ENCODE measurements around the gene NCOA7.
A peak's percentile ranks its signal among the peaks of the same experiment; 100 is the strongest.
"Not testable (repeated sequence)": the region's sequence is repeated elsewhere in the genome, so short reads cannot be mapped to it uniquely, and the experiment has no call there.

NCOA7 gene

DNA sequence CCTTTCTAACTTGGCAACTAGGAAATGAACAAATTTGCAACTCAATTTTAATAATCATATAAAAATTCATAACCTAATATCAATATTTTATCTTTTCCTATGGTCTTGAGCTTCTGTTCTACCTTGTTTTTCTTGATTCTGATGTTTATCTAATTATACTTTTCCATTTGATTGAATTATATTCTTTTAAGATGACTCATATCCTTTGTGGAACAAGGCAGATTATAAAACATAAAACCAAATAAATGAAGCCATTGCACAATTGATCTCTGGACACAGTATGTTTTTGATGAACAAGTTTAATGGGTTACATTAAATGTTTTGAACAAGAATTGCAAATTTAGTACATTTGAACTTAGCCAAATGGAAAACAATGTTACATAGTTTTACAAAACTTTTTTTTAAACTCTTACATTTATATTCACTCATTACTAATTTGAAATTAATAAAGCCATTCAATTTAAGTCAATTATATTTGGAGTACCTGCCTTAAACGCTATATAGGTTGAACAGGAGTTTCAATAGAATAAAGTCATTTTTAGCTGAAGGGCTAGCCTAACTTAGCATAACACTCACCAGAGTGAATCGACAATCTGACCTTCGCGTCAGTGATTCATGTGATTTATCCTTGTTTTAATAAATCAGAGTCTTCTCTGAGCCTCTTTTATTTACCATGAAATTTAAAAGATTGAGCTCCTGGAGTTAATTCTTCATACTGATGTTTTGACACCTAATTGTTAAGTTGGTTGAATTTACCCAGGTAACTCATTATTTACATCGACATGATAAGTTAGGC lies 3.8 kb downstream of the NCOA7 start:
- peak overlapping the region; percentile 88 for H3K27ac Mint-ChIP-seq
- peak overlapping the region; percentile 54 for H3K4me3 Mint-ChIP-seq
- H3K27me3 Mint-ChIP-seq, result no peaks in the 10 kb centered on the region
- H3K36me3 Mint-ChIP-seq (ENCODE audit: low read depth), result peaks cover 39% of the 10 kb centered on the region
- no peaks in the 10 kb centered on the region for H3K9me3 Mint-ChIP-seq
- H3K4me1 Mint-ChIP-seq (ENCODE audit: low read depth), result peaks cover 76% of the 10 kb centered on the region

DNA sequence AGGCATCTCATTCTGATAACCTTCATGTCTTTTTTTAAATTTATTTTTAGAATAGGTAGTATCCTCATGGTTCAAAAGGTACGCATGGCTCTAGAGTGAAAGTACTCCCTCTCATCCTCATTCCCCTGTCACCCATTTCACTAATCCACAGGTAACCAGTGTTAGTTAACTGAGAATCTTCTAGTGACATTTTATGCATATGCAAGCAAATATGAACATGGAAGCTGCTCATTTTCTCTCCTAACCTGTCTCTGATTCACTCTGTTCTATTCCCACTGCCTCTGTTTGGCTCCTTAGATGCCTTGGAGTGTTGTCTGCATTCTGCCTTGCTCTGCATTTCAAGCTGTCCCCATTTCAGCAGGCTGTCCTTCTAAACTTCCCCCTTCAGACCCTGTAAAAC lies 4.5 kb downstream of the NCOA7 start:
- Mint-ChIP-seq H3K36me3 (ENCODE audit: low read depth) (peaks cover 39% of the 10 kb centered on the region), H3K4me1 (ENCODE audit: low read depth) (peaks cover 70% of the 10 kb centered on the region), H3K27ac (peak overlapping the region; percentile 21), H3K4me3 (no peak overlapping the region), H3K27me3 (no peaks in the 10 kb centered on the region), H3K9me3 (no peaks in the 10 kb centered on the region)

DNA sequence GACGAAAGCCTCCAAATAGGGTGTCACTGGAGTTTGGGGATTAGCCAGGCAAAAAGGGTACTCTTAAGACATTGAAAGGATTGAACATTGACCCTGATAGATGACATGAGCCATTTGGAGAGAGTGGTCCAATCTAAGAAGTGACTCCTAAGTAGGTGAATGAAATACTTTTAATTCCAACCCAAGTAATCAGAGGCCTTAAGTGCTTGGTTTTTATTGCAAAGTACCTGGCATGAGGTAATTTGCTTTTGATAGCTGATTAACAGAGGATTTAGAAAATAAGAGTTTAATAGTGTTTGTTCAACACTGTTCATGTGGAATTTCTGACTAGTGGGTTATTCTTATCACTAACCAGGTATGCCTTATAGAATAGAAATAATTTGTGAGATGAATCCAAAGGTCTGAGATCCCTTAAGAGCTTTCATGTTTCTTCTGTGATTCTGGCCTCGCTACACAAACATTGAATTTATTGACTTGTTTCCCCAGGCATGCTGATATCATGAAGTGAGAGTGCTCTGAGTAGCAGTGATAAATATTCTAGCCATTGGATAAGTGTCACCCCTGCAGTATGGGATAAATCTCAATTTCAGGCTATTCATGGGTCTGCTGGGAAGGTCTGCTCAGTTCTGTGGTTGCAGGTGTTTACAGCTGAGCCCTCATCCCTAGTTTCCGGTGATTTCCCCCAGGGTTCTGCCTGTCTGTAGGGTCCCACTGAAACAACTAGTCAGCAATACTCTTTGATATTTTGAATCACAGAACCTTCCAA lies 6.5 kb downstream of the NCOA7 start:
- no peaks in the 10 kb centered on the region for H3K9me3 Mint-ChIP-seq
- H3K4me1 Mint-ChIP-seq (ENCODE audit: low read depth), result peaks cover 64% of the 10 kb centered on the region
- H3K4me3 Mint-ChIP-seq, result no peak overlapping the region
- H3K27me3 Mint-ChIP-seq, result no peaks in the 10 kb centered on the region
- no peak overlapping the region for H3K27ac Mint-ChIP-seq
- peaks cover 49% of the 10 kb centered on the region for H3K36me3 Mint-ChIP-seq (ENCODE audit: low read depth)

DNA sequence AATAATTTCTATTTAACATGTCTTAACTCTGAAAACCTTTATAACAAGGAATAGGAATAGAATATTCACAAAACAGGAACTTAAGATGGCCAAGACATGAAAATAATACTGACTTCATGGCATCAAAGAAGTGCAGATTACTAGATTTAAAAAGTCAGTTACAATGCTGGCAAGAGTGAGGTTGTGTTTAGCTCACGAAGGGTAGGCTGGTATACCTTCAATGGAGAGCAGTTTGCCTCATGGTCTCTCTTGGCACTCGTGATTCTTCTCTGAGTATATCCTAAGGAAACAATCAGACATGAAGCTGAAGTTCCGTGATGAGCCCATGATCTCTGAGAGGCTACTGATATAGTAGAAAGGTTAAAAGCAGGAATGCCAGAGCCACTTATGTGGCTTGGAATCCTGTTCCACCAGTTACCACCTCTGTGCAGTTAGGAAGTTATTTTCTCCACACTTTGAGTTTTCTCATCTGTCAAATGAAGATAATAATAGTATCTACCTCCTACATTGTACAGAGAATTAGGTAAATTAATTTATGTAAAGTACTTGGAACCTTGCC lies 7.2 kb downstream of the NCOA7 start:
- peaks cover 64% of the 10 kb centered on the region for H3K4me1 Mint-ChIP-seq (ENCODE audit: low read depth)
- H3K9me3 Mint-ChIP-seq, result no peaks in the 10 kb centered on the region
- H3K27me3 Mint-ChIP-seq, result no peaks in the 10 kb centered on the region
- H3K27ac Mint-ChIP-seq, result no peak overlapping the region
- H3K36me3 Mint-ChIP-seq (ENCODE audit: low read depth), result peaks cover 46% of the 10 kb centered on the region
- no peak overlapping the region for H3K4me3 Mint-ChIP-seq

DNA sequence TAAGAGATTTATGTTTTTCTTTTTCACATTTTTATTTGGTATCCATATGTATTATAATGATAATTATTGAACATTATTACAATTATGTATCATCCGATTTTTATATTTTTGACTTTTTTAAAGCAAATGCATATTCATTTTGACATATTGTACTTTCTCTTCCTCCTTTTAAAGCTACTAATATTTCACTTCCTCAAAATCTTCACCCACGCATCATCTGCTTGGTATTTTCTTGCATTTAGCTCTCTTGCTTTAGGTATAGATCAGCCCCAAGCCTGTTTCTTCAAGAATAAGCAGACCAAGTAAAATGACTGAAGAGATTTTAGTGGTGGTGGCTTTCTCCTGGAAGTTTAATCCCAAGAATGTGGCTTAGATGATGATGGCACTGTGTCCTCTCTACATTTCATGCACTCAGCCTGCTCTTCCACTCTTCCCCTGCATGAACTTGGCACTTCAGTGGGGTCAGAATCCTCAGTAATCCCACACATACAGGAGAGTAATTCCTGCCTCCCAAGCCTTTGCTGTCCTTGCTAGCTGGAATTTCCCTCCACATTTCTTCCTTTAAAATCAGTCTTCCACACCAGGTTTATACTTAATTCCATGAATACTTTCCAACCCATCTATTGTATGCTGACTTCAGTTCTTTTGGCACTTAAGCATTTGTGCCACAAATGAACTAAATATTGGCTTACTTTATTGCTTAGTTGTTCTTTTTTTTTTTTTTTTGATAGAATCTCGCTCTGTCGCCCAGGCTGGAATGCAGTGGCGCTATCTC lies 8.2 kb downstream of the NCOA7 start:
- H3K9me3 Mint-ChIP-seq, result no peaks in the 10 kb centered on the region
- no peak overlapping the region for H3K4me3 Mint-ChIP-seq
- H3K4me1 Mint-ChIP-seq (ENCODE audit: low read depth), result peaks cover 64% of the 10 kb centered on the region
- no peaks in the 10 kb centered on the region for H3K27me3 Mint-ChIP-seq
- H3K27ac Mint-ChIP-seq, result no peak overlapping the region
- H3K36me3 Mint-ChIP-seq (ENCODE audit: low read depth), result peaks cover 51% of the 10 kb centered on the region

DNA sequence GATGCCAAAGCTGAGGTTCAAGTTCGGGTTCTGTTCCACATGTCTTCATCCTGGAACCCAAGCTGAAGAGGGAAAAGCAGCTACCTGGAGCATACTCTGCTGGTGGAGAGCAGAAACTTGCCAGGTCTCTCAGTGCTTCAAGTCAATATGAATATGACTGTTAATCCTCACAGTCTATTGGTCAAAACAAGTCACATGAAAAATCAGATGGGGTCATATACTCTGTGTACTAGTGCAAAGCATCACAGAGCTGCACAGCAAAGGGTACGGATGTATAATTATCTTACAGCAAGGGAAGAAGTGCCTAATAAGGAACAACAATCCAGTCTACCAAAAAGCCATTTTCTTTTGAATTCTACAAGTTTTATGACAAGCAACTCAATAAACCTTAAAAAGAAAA lies 11.6 kb downstream of the NCOA7 start:
- Mint-ChIP-seq H3K4me3 (no peak overlapping the region), H3K27ac (no peak overlapping the region), H3K27me3 (no peaks in the 10 kb centered on the region), H3K4me1 (ENCODE audit: low read depth) (peaks cover 66% of the 10 kb centered on the region), H3K9me3 (no peaks in the 10 kb centered on the region), H3K36me3 (ENCODE audit: low read depth) (peaks cover 42% of the 10 kb centered on the region)

DNA sequence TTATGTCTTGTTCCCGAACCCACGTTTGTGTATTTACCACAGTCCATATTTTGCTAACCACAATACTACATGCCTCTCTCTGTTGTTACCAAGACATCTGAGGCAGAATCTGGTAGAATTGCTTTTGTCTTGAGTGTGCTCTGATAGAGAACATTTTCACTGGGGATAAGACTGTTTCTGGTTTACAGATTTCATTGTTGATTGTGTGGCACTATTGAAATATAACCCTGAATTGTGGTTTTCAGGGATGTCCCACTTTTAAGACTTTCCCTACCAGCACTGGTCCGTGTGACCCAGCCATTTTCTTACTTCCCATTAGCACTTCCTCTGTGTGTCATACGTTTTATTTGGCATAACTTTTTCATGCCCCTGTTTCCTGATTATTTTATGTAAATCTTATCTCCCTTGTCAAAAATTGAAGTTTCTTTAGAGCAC lies 12.2 kb downstream of the NCOA7 start:
- Mint-ChIP-seq H3K4me3 (no peak overlapping the region), H3K27me3 (no peaks in the 10 kb centered on the region), H3K27ac (peak overlapping the region; percentile 14), H3K4me1 (ENCODE audit: low read depth) (peaks cover 66% of the 10 kb centered on the region), H3K36me3 (ENCODE audit: low read depth) (peaks cover 39% of the 10 kb centered on the region), H3K9me3 (no peaks in the 10 kb centered on the region)

DNA sequence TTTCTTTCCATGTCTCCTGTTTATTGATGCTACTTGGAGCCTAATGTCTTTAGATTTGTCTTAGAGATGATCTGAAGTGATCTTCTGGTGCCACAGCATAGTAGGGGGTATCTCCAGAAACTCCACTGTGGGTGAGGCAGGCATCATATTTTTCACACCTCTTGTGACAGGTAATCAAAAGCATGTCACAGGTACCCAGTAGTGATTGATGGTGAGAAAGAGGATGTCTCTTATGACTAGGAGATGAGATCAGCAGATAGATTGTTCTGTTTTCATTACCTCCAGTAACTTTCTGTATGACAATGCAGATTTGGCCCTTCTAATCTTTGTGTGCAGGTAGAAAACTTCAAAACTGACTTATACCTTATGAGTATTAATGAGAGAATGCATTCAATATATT lies 13.5 kb downstream of the NCOA7 start:
- Mint-ChIP-seq H3K36me3 (ENCODE audit: low read depth) (peaks cover 45% of the 10 kb centered on the region), H3K4me3 (no peak overlapping the region), H3K27me3 (no peaks in the 10 kb centered on the region), H3K27ac (peak overlapping the region; percentile 62), H3K9me3 (no peaks in the 10 kb centered on the region), H3K4me1 (ENCODE audit: low read depth) (peaks cover 70% of the 10 kb centered on the region)

DNA sequence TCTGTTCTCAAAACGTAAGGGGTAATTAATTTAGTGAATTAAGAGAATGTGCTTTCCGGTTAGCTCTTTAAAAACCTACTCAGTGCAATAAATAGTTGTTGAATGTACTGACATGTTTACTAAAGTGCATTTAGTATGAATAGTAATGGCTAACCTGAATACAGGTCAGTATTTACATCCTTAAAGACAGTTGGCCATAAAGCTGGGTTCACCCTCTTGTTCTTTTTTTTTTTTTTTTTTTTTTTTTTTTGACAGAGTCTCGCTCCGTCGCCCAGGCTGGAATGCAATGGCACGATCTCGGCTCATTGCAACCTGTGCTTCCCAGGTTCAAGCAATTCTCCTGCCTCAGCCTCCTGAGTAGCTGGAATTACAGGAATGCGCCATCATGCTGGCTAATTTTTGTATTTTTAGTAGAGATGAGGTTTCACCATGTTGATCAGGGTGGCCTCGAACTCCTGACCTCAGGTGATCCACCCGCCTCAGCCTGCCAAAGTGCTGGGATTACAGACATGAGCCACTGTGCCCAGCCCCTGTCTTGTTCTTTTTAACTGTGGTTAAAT lies 14.2 kb downstream of the NCOA7 start:
- H3K4me1 Mint-ChIP-seq (ENCODE audit: low read depth), result peaks cover 72% of the 10 kb centered on the region

DNA sequence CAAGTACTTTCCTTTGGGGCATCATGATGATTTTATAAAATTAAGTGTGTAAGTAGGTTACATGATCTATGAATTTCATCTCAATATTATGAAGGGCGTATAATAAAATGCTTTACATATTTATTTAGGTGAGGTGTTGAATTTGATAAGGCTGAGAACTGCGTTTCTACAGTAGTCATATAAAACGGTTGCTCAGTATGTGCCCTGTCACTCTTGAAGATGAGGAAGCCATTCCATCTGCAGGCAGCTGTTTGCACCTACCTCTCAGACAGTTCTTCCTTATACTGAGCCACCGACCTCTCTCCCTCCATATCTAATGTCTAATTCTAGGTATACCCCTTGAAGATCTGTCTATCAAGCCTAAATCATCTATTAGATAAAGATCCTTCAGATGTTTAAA lies 16.1 kb downstream of the NCOA7 start:
- Mint-ChIP-seq H3K4me1 (ENCODE audit: low read depth) (peaks cover 90% of the 10 kb centered on the region), H3K9me3 (no peaks in the 10 kb centered on the region), H3K36me3 (ENCODE audit: low read depth) (peaks cover 42% of the 10 kb centered on the region), H3K4me3 (peak overlapping the region; percentile 3), H3K27me3 (no peaks in the 10 kb centered on the region), H3K27ac (peak overlapping the region; percentile 53)

More for the DNA sequence above, 14.2 kb downstream of the NCOA7 start:
- not testable (repeated sequence) for H3K9me3 Mint-ChIP-seq, H3K4me3 Mint-ChIP-seq, H3K27ac Mint-ChIP-seq, H3K27me3 Mint-ChIP-seq
- H3K36me3 Mint-ChIP-seq (ENCODE audit: low read depth), result peaks cover 50% of the 10 kb centered on the region

DNA sequence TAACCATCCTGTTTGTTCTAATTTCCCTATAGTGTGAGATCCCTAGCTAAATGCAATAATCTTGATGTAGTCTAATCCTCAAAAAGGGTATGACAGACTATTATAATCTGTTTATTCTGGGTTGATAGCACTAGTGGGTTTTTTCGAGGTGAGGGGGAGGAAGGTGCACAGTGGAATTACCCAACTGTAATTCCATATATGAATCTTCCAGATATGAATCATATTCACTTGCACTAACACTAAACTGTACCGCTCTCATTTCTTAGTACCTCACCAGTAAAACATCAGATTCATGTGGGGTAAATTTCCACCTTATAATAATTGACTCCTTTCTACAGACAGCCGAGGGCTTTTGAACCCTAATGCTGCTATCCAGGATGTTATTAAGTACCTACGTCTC lies 16.5 kb downstream of the NCOA7 start:
- H3K36me3 Mint-ChIP-seq (ENCODE audit: low read depth), result peaks cover 42% of the 10 kb centered on the region
- no peaks in the 10 kb centered on the region for H3K27me3 Mint-ChIP-seq
- peak overlapping the region; percentile 3 for H3K4me3 Mint-ChIP-seq
- peak overlapping the region; percentile 82 for H3K27ac Mint-ChIP-seq
- H3K9me3 Mint-ChIP-seq, result no peaks in the 10 kb centered on the region
- H3K4me1 Mint-ChIP-seq (ENCODE audit: low read depth), result peaks cover 91% of the 10 kb centered on the region

DNA sequence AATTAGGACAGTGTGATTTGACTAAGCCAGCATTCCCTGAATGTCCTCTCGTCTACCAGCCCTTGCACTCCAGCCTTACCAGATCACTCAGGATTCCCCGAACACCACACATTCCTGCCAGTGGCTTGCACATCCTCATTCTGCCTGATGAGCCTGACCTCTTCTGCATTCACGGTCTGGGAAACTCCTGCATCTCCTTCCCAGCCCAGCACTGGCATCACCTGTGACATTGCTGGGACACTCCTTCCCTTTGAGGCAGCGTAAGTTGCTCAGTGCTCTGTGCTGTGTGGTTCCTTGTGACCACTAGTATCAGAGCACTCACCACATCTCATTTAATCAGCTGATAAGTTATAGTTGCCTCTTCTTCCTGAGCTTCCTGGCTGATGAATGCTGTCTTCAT lies 17.3 kb downstream of the NCOA7 start:
- Mint-ChIP-seq H3K27me3 (no peaks in the 10 kb centered on the region), H3K4me1 (ENCODE audit: low read depth) (peaks cover 91% of the 10 kb centered on the region), H3K27ac (peak overlapping the region; percentile 82), H3K9me3 (no peaks in the 10 kb centered on the region), H3K36me3 (ENCODE audit: low read depth) (peaks cover 38% of the 10 kb centered on the region), H3K4me3 (peak overlapping the region; percentile 9)

DNA sequence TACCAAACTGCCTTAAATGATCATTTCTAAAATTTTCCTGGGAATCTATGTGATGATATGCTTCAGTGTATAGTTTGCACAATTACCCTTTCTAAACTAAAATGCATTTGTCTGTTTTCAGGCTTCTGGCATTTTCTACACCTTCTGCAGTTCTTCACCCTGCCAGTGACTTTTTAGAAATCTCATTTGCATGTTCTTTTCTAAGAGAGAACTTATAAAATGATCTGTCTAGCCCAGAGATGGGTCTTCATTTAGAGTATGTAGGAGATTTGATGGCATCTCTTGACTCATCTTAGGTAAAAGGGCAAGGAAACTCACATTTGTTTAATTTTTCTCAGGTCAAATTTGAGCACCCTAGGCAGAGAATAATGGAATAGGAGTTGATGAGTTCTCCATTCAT lies 17.8 kb downstream of the NCOA7 start:
- Mint-ChIP-seq H3K4me3 (no peak overlapping the region), H3K36me3 (ENCODE audit: low read depth) (peaks cover 33% of the 10 kb centered on the region), H3K9me3 (no peaks in the 10 kb centered on the region)

DNA sequence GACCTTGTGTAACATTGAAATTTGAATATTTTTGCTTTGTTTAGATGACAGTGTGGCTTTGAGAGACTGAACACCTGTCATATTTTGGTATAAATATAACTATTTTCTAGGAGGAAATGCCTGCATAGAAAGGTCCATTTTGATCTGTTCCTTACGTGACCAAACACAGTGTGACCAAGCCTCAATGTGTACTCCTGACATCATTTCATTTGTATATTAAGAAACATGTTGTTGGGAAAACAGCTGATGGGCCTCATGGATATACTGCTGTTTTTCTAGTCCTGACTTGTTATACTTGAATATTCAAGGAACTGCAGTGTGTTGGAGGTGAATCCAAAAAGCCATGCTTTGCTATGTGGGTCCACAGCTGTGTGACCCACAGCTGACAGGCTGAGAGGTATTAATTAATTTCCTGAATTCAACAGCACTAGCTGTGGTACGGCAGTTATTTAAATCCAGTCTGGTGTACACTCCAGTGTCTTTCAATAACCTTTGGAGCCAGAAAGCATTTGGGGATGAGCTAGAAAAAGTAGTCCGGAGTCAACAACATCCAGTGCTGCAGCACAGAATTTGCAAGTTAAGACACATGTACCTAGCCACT lies 18.9 kb downstream of the NCOA7 start:
- peaks cover 82% of the 10 kb centered on the region for H3K4me1 Mint-ChIP-seq (ENCODE audit: low read depth)
- no peak overlapping the region for H3K27ac Mint-ChIP-seq
- peaks cover 29% of the 10 kb centered on the region for H3K36me3 Mint-ChIP-seq (ENCODE audit: low read depth)
- H3K27me3 Mint-ChIP-seq, result no peaks in the 10 kb centered on the region
- no peaks in the 10 kb centered on the region for H3K9me3 Mint-ChIP-seq
- no peak overlapping the region for H3K4me3 Mint-ChIP-seq

More for the DNA sequence above, 17.8 kb downstream of the NCOA7 start:
- Mint-ChIP-seq H3K27ac (peak overlapping the region; percentile 82), H3K4me1 (ENCODE audit: low read depth) (peaks cover 87% of the 10 kb centered on the region), H3K27me3 (no peaks in the 10 kb centered on the region)

All from stimulated activated naive CD8-positive, alpha-beta T cell treated with anti-CD3 and anti-CD28 coated beads, Interleukin-15, Interleukin-2, amounts not matched to agents 100 ng/mL and 50 ng/mL, for 24 hours (primary cell).